NCI-H1092 (cell line): ENCODE data around the gene ACTRT2.

Source experiments
- DNase-seq: peaks from one replicate; lab custom pipeline; 2025; lab: John Stamatoyannopoulos, UW

Gene ACTRT2

GRCh38 chr1:2983706-2984398 is 37.4 kb upstream of the ACTRT2 start:
- no peak for DNase-seq

DNA sequence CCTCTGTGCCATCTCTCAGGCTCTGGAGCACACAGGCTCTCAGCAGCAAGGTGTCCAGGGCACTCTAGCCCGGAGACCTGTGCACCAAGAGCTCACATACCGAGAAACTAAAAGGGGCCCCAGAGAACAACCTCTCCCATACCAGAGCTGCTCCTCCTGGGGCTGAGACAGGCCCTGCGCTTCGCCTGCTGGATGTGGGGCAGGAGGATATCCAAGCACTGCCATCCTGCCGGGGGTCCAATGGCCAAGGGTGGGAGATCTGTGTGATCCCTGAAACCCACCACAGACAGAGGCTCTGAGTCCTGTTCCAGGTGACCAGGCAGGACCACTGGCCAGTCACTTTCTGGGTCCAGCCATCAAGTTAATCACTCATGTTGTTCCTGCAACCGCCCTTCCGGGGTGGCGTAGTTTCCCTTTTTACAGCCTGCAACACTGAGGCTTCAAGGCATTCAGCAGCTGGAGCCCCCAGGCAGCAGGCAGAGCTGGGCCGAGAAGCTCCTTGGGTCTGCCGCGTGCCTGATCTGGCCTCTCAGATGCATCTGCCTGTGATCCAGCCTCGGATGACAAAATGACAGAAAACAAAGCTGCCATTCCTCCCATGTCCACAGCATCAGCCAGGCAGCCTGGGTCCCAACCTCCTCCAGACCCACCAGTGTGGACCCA is 36.7 kb upstream of the ACTRT2 start:
- no peak for DNase-seq

- no peak for DNase-seq
Measured at GRCh38 chr1:2985067-2985561, 36.2 kb upstream of the ACTRT2 start.

DNA sequence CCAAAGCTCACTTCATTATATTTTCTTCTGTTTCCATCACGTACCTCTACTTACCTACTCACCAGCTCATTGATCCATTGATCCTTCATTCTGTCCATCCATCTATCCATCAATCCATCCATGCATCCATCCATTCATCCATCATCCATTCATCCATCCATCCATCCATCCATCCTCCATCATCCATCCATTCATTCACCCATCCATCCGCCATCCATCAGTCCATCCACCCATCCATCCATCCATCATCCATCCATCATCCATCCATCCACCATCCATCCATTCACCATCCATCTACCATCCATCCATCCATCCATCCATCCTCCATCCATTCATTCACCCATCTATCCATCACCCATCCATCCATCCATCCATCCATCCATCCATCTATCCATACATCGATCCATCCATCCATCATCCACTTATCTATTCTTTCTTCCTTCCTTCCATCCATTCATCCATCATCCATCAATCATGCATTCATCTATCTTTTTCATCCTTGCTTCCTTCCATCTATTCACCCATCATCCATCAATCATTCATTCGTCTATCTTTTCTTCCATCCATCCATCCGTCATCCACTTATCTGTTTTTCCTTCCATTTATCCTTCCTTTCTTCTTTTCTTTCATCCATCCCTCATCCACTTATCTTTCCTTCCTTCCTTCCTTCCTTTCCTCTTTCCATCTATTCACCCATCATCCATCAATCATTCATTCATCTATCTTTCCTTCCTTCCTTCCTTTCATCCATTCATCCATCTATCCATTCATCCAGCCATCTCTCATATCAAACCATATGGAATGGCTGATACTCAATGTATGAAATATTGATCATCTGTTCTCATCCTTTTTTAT is 35.3 kb upstream of the ACTRT2 start:
- DNase-seq, result no peak

DNA sequence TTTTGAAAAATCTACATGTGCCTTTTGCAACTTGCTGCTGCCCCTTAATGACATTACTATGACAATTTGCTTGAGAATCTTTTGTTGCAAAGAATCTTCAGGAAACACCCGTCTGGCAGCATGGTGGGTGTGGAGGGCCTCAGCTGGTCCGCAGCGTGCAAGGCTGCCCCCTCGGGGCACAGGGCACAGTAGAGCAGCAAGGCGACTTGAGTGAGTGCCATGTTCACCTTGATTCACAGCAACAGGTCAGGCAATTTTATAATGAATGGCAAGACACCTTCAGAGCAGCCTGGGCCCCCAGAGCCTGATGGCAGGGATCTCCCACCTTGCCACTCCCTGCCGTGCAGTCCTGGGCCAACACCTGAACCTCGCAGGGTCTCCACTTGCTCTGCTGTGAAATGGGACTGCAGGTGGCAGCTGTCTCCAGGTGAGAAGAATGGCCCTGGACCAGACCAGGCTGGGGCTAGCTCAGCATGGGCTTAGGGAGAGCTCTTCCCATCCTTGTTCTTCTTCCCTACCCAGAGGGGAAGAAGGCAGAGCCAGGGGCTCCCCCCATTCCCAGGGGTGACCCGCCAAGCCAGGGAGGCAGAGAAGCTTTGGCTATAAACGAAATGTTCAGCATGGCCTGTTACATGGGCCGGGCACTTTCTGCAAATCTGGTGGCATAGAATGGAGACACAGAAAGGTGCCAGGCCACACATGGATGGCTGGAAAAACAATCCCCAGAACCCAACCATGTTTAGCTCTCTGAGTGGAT is 34.5 kb upstream of the ACTRT2 start:
- no peak for DNase-seq

- no peak for DNase-seq
Measured at GRCh38 chr1:2987773-2988172, 33.5 kb upstream of the ACTRT2 start.

- no peak for DNase-seq
Measured at GRCh38 chr1:2988256-2988655, 33.0 kb upstream of the ACTRT2 start.

DNA sequence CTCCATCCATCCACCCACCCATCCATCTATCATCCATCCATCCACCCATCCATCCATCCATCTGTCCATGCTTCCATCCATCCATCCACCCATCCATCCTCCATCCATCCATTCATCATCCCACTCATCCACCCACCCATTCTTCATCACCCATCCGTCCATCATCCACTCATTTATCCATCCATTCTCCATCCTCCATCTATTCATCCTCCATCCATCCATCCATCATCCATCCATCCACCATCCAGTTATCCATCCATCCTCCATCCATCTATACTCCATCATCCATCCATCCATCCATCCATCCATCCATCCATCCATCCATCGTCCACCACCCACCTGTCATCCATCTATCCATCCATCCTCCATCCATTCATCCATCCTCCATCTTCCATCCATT is 32.1 kb upstream of the ACTRT2 start:
- DNase-seq, result no peak

DNA sequence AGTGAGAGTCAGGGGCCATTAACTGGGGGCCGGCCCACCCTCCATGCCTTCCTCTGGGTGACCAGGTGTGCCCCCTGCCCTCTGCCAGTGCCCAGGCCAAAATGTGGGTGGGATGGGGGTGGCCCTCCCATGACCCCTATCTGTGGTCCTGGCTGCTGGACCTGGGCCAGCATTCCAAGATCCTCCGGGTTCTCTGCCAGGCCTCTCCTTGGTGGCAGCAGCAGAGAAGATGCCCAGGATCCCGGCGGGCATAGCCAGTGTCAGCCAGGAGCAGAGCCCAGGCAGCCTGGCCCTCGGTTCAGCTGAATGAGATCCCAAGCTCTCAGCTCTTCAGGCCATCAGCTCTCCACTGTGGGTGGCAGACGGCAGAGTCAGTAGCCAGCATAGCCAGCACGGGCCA is 31.3 kb upstream of the ACTRT2 start:
- no peak for DNase-seq

GRCh38 chr1:2990376-2991115 is 30.7 kb upstream of the ACTRT2 start:
- no peak for DNase-seq

GRCh38 chr1:2991753-2992495 is 29.3 kb upstream of the ACTRT2 start:
- DNase-seq, result no peak

DNA sequence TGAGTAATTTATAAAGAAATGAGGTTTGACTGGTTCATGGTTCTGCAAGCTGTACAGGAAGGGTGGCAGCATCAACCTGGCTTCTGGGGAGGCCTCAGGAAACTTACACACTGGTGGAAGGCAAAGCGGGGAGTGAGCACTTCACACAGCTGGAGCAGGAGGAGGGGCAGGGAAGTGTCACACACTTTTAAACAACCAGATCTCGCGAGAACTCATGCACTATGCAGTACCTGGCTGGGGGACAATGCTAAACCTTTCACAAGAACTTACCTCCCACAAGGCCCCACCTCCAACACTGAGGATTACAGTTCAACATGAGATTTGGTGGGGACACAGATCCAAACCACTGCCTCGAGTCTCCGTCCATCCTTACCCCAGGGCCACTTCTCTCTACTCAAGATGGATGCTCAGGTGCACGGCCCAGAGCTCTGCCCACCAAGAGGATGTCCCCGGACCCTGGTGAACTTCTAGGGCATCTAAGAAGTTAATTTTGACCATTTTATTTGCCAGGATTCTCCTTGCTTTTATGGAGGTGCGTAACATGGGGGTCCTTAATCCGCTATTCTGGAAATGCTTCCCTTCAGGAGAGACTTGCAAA is 22.7 kb upstream of the ACTRT2 start:
- DNase-seq, result no peak

- DNase-seq, result no peak
Measured at GRCh38 chr1:2999138-2999537, 22.1 kb upstream of the ACTRT2 start.

GRCh38 chr1:2999571-2999970 is 21.7 kb upstream of the ACTRT2 start:
- DNase-seq, result no peak

DNA sequence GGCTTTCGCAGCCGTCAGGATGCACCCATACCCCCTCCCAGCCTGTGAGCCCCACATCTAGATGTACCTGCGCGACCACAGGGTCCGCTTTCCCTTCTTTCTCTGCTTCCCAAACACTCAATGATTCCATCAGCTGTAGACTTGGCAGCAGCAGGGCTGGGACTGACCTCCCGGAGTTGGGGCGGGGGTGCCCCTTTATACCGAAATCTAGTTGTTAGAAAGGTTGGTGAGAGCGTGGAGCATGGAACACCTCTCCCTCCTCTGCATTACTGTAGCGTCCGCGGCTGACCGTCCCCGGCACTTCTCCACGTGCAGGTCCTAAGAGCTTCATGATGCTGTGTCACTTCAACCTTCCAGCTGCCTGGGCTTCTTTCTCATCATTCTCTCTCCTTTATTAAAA is 21.1 kb upstream of the ACTRT2 start:
- no peak for DNase-seq

- DNase-seq, result no peak
Measured at GRCh38 chr1:3000671-3001470, 20.4 kb upstream of the ACTRT2 start.

DNA sequence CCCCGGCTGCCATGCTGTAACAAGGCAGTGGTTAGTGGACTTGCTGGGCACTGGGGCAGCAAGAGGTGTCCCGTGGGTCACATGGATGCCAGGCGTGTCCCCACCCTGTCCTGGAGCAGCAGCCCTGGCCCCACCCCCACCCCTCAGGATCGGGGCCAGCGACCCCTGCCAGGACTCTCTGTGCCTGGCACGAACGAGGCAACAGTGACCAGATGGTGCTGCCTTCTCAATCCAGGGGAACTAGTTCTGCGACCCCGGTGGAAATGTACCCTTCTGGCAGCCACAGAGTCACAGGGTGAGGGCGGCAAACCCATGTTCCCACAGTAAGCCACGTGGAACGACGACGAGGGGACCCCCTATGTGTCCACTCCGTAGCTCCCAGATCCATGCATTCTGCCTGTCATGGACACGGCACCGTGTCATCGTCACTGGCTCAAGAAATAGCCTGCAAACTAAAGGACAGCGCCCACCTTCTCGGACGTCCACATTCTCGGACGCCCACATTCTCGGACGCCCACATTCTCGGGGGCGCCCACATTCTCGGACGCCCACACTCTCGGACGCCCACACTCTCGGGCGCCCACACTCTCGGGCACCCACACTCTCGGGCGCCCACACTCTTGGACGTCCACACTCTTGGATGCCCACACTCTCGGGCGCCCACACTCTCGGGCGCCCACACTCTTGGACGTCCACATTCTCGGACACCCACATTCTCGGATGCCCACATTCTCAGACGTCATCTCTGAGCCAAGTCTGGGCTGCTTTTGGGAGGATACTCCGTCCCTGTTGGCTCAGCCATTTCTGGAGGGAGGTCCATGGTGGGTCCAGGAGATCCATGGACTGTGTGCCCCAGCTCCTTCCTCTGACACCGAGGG is 19.6 kb upstream of the ACTRT2 start:
- no peak for DNase-seq

DNA sequence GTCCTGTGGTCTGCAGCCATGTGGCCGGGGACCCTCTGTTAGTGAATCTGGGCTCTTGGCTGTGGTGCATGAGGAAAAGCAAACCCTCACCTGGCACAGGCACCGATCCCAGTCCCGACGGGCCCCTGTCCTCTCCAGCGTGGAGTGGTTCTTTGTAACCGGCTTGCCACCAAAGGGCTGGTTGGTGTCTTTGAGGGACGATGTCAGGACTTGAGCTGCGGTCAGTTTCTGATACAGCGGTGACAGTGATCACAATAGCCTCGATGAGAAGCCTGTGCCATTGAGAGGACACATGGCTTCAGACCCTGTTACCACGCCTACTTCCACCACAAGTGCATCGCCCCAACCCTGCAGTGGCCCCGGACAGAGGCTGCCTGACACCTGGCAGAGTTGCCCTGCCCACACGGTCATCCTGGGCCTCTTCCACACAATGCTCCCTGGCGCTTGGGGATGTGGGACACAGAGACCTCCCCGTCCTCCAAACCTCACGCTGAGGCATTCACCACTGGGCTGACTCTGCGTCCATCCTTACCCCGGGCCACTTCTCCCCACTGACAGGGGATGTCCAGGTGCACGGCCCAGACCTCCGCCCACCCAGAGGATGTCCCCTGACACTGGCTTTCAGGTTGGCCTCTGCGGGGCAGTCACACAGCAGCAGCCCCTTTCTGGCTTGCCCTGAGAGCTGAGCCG is 18.8 kb upstream of the ACTRT2 start:
- no peak for DNase-seq
